Measurements from ENCODE around the gene RPL23.

DNA sequence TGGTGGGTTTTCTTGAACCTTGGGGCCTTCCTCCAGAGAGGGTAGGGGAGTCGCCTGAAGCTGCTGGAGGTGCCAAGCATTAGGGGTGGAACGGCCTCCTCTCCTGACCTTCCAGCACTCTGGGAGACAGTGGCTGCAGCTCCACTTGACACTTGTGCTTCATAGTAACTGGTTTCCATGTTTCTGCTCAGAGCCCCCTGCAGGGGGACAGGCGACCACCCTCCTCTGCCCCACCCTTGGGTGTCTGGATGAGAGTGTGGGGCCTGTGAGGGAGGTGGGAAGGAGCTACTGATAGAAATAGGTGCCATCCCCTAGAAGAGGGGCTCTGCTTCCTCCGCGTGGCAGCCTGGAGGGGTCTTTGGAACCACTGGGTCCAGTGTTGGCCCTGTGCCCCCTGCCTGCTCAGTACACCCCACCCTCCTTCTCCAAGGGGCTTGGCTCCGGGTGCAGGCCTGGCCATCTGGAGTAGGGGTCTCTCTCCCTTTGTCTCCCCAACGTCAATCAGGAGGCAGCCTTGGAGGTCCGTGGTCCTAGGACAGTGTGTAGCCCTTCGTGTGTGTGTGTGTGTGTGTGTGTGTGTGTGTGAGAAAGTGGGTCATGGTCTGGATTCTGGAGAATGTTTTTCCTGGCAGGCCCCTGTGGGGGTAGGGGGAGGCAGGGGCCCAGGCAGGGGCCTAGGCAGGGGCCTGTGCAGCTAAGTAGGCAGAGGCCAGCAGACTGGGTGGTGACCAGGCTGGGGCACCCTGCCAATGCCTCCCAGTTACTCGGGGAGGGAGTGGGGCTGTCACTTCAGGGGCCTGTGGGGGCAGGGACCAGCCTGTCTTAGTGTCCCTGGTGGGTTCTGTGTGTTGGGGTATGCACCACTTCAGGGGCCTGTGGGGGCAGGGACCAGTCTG is 21.2 kb upstream of the RPL23 start:
- TF ChIP-seq, protein P1, sequence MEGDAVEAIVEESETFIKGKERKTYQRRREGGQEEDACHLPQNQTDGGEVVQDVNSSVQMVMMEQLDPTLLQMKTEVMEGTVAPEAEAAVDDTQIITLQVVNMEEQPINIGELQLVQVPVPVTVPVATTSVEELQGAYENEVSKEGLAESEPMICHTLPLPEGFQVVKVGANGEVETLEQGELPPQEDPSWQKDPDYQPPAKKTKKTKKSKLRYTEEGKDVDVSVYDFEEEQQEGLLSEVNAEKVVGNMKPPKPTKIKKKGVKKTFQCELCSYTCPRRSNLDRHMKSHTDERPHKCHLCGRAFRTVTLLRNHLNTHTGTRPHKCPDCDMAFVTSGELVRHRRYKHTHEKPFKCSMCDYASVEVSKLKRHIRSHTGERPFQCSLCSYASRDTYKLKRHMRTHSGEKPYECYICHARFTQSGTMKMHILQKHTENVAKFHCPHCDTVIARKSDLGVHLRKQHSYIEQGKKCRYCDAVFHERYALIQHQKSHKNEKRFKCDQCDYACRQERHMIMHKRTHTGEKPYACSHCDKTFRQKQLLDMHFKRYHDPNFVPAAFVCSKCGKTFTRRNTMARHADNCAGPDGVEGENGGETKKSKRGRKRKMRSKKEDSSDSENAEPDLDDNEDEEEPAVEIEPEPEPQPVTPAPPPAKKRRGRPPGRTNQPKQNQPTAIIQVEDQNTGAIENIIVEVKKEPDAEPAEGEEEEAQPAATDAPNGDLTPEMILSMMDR (IDR thresholded peaks at IDR 0.05) = no peak
- TF ChIP-seq EP300 (IDR thresholded peaks at IDR 0.05) = no peak
- no peak for TF ChIP-seq POLR2A (IDR thresholded peaks at IDR 0.05)
- no peak for TF ChIP-seq POLR2AphosphoS5 (IDR thresholded peaks at IDR 0.05)

All from suprapubic skin (tissue), 4 donors.